Osteocyte (in vitro differentiated cells): ENCODE results near the gene RBM4B. TPM values are rescaled to one million over a fixed set of nuclear protein-coding genes. Genes with fewer than 3 reads are reported as not detected.
"Not testable (repeated sequence)": the region's sequence is repeated elsewhere in the genome, so short reads cannot be mapped to it uniquely, and the experiment has no call there.

Source experiments
- DNase-seq: peaks from one replicate; pipeline ENCODE4 v3.0.0; 2021; ENCODE audit warnings: mixed read lengths; ENCODE audit not compliant: unreplicated experiment; ENCODE audit errors: extremely low spot score
- H3K27ac Mint-ChIP-seq: one replicate; pipeline ENCODE4 v1.8.0; 2021; ENCODE audit warnings: mild to moderate bottlenecking, mixed read lengths; ENCODE audit not compliant: unreplicated experiment
- H3K27me3 Mint-ChIP-seq: one replicate; pipeline ENCODE4 v1.8.0; 2021; ENCODE audit warnings: mixed read lengths; ENCODE audit not compliant: unreplicated experiment
- H3K36me3 Mint-ChIP-seq: one replicate; pipeline ENCODE4 v1.8.0; 2021; ENCODE audit warnings: mixed read lengths; ENCODE audit not compliant: unreplicated experiment
- H3K4me1 Mint-ChIP-seq: one replicate; pipeline ENCODE4 v1.8.0; 2021; ENCODE audit warnings: mixed read lengths; ENCODE audit not compliant: unreplicated experiment
- H3K4me3 Mint-ChIP-seq: one replicate; pipeline ENCODE4 v1.8.0; 2021; ENCODE audit warnings: mild to moderate bottlenecking, moderate library complexity, mixed read lengths; ENCODE audit not compliant: unreplicated experiment
- H3K9me3 Mint-ChIP-seq: one replicate; pipeline ENCODE4 v1.8.0; 2021; ENCODE audit warnings: mixed read lengths; ENCODE audit not compliant: unreplicated experiment
- CTCF ChIP-seq: fragments of 200-600 bp; sonication (generic); IDR thresholded peaks from 2 replicates; pipeline ENCODE4 v1.5.0; 2021; ENCODE audit warnings: antibody characterized with exemption, mild to moderate bottlenecking, moderate library complexity
- long read RNA-seq: library from polyadenylated mRNA; unstranded; transcript quantifications from one replicate; pipeline ENCODE4 v2.0.0, GENCODE V29; 2021
- total RNA-seq: library from RNA; stranded (reverse); gene quantifications from 2 replicates; pipeline ENCODE4 v1.2.1, GENCODE V29; 2021

The RBM4B gene
- total RNA-seq: 31.2 and 31.4 TPM in 2 replicates
- long read RNA-seq, transcript RBM4B-203 (3 exons, 2,339 nt): minor isoform, 5 of 172 reads
- long read RNA-seq, transcript RBM4B-206 (2 exons, 1,646 nt): minor isoform, 52 of 172 reads
- long read RNA-seq, transcript RBM4B-201 (4 exons, 1,840 nt): major isoform, 88 of 172 reads
- long read RNA-seq, partial matches to known transcripts: 17 of 172 reads
- long read RNA-seq, other reads (novel, unspliced or antisense): 10 of 172 reads

GRCh38 chr11:66677599-66678375, at the start of gene RBM4B:
RBM4B (minus strand) TSS chr11:66677887; CDS start chr11:66677079, 808 bp downstream.
- Mint-ChIP-seq H3K4me3 (peak within 1 kb of the TSS; percentile 97), H3K4me1 (peaks cover 30% of the 10 kb centered on the region), H3K27me3 (no peaks in the 10 kb centered on the region), H3K9me3 (no peaks in the 10 kb centered on the region), H3K27ac (peak within 1 kb of the TSS; percentile 99), H3K36me3 (peaks cover 5% of the 10 kb centered on the region)
- peak; percentile 99 for DNase-seq
- no peak for TF ChIP-seq CTCF

- Mint-ChIP-seq H3K9me3 (no peaks in the 10 kb centered on the region), H3K4me1 (peaks cover 26% of the 10 kb centered on the region), H3K27me3 (peaks cover 27% of the 10 kb centered on the region), H3K4me3 (no peak overlapping the region), H3K27ac (no peak overlapping the region), H3K36me3 (peaks cover 1% of the 10 kb centered on the region)
- TF ChIP-seq CTCF: no peak
- DNase-seq: no peak
Measured at GRCh38 chr11:66725647-66726046, 48.0 kb upstream of the RBM4B start.

- TF ChIP-seq CTCF: no peak
- Mint-ChIP-seq H3K4me1 (peaks cover 32% of the 10 kb centered on the region), H3K27ac (no peak overlapping the region), H3K27me3 (peaks cover 27% of the 10 kb centered on the region), H3K36me3 (peaks cover 1% of the 10 kb centered on the region), H3K4me3 (no peak overlapping the region), H3K9me3 (no peaks in the 10 kb centered on the region)
- no peak for DNase-seq
Measured at GRCh38 chr11:66725114-66725513, 47.4 kb upstream of the RBM4B start.

- H3K4me3 Mint-ChIP-seq, DNase-seq, H3K36me3 Mint-ChIP-seq, H3K9me3 Mint-ChIP-seq, H3K27ac Mint-ChIP-seq: not testable (repeated sequence)
- Mint-ChIP-seq H3K27me3 (peaks cover 24% of the 10 kb centered on the region), H3K4me1 (peaks cover 37% of the 10 kb centered on the region)
Measured at GRCh38 chr11:66724167-66724566, 46.5 kb upstream of the RBM4B start.

GRCh38 chr11:66723693-66724092, 46.0 kb upstream of the RBM4B start:
- H3K4me3 Mint-ChIP-seq: no peak overlapping the region
- peaks cover 22% of the 10 kb centered on the region for H3K27me3 Mint-ChIP-seq
- no peak for DNase-seq
- H3K4me1 Mint-ChIP-seq: peaks cover 35% of the 10 kb centered on the region
- no peak for TF ChIP-seq CTCF
- no peak overlapping the region for H3K27ac Mint-ChIP-seq
- H3K36me3 Mint-ChIP-seq: peaks cover 1% of the 10 kb centered on the region
- H3K9me3 Mint-ChIP-seq: no peaks in the 10 kb centered on the region
